Non-pigmented ciliary epithelial cell (primary cell): ENCODE data around the gene RASL10A.

Experiments
- DNase-seq: peaks from one replicate; pipeline ENCODE4 v3.0.0-alpha.2; 2010; ENCODE audit warnings: low read depth

RASL10A gene

GRCh38 chr22:29302681-29303465, 12.6 kb downstream of the RASL10A start:
- no peak for DNase-seq

GRCh38 chr22:29302402-29302680, 13.2 kb downstream of the RASL10A start:
- no peak for DNase-seq

DNA sequence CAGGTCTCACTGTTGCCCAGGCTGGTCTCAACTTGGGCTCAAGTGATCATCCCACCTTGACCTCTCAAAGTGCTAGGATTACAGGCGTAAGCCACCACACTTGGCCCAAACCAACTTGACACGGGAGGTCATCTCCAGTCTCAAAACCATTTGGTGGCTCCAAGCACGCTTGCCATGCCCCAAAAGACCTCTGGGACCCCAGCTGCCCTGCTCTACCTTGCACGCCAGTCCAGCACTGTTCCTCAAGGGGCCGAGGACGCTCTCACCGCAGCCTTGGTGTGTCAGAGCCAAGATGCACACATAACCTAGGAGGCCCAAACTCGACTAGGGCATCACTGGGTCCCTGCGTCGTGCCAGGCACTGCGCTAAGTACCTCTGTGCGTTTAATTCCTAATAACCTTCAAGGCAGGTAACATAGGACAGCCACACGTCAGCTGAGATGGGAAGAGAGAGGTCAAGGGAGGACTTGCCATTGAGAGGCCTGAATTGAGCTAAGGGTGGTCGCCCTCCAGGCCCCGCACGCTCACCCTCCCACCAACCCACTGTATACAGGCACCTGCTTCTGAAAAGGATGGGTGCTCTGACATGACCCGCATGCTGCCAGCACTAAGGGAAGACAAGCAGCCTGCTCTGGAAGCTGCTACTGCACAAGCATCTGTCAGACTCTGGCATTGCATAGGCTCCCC, 13.6 kb downstream of the RASL10A start:
- DNase-seq: no peak

- DNase-seq: no peak
These were observed 14.5 kb downstream of the RASL10A start for GRCh38 chr22:29300807-29301601.

DNA sequence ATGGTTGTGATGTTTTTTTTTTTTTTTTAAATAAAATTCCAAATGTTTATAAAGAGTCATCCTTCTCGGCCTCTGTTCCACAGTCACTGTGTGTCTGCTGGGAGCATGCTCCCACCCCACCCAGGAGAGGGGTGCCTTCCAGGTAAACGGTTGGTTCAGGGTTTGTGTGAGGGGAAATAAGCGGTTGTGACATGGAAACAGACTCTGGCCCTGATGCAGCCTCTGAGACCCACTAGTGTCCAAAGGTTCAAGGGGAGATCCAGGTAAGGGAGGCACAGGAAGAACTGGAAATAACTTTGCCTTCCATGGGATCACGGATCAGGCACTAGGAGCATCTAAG, 15.1 kb downstream of the RASL10A start:
- no peak for DNase-seq

DNA sequence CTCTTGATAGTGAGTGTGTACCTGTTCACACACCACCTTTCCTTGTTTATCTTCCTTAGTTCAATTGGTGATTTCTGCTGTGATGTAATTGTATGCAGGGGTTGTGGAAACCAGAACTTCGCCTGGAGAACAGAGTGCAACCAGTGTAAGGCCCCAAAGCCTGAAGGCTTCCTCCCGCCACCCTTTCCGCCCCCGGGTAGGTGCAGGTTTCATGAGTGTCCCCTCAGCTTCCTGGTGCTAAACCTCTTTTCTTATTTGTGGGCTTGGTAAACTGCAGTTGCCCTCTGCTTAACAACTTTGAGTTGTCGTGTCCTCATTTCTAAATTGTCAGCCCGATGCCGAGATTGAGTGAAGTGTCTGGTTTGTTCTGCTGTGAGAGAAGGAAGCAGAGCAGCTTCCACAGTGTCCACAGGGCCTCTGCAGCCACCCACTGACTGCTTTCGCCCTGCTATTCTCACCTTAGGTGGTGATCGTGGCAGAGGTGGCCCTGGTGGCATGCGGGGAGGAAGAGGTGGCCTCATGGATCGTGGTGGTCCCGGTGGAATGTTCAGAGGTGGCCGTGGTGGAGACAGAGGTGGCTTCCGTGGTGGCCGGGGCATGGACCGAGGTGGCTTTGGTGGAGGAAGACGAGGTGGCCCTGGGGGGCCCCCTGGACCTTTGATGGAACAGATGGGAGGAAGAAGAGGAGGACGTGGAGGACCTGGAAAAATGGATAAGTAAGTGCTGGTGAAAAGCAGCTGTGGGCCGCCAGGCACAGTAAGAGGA, 16.2 kb downstream of the RASL10A start:
- DNase-seq: no peak

DNA sequence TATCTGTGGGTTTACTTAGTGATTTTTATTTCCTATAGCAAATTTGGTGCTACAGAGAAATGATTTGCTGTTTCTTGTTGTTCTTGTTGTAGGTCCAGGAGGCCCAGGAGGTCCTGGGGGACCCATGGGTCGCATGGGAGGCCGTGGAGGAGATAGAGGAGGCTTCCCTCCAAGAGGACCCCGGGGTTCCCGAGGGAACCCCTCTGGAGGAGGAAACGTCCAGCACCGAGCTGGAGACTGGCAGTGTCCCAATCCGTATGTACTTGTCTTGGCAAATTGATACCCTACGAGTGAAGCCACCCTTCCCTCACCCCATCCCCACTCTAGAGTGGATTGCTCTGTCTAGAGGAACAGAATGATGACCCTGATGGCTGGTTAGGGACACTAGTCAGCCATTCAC, 16.9 kb downstream of the RASL10A start:
- DNase-seq: no peak

DNA sequence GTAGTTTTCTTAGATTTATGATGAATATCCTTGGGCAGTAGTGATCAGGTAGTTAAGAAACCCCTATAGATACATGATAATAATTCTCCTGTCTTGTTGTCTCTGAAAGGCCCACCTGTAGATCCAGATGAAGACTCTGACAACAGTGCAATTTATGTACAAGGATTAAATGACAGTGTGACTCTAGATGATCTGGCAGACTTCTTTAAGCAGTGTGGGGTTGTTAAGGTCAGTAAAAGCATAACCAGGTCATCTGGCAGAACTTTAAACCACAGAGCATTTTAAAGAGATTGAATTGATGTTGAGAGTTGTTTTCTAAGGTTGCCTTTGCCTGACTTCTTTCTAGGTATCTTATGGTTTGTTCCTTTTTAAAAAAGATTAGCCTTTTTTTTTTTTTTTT, 23.1 kb downstream of the RASL10A start:
- DNase-seq: no peak

DNA sequence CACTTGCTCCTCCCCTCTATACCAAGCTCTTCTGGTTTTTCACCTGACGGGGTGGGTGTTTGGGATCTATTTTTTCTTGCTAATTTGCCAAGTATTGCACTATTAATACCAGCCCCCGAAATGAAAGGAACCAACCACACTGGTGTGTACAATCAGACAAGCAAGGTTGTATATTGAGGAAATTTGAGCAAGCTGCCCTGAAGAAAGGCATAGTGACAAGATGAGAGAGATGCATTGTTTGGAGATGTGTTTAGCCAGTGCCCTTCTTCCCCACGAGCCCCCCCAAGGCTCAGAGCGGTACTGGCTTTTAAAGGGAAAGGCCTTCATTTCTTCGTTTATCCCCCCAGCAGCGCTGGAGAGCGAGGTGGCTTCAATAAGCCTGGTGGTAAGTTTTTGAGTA, 24.3 kb downstream of the RASL10A start:
- DNase-seq: no peak

GRCh38 chr22:29290061-29290460, 25.4 kb downstream of the RASL10A start:
- no peak for DNase-seq

GRCh38 chr22:29288837-29289236, 26.7 kb downstream of the RASL10A start:
- no peak for DNase-seq

GRCh38 chr22:29284196-29284595, 31.3 kb downstream of the RASL10A start:
- no peak for DNase-seq

DNA sequence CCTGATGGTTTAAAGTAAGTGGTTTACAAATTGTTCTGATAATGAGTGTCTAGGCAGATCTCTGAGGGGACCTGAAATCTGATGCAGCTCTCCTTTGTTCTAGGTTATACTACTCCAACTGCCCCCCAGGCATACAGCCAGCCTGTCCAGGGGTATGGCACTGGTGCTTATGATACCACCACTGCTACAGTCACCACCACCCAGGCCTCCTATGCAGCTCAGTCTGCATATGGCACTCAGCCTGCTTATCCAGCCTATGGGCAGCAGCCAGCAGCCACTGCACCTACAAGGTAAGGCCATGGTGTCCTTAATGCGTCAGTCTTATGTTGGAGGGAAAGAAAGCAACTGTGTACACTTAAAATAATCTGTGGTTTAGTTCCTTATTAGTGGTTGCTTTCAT, 37.6 kb downstream of the RASL10A start:
- DNase-seq: no peak

DNA sequence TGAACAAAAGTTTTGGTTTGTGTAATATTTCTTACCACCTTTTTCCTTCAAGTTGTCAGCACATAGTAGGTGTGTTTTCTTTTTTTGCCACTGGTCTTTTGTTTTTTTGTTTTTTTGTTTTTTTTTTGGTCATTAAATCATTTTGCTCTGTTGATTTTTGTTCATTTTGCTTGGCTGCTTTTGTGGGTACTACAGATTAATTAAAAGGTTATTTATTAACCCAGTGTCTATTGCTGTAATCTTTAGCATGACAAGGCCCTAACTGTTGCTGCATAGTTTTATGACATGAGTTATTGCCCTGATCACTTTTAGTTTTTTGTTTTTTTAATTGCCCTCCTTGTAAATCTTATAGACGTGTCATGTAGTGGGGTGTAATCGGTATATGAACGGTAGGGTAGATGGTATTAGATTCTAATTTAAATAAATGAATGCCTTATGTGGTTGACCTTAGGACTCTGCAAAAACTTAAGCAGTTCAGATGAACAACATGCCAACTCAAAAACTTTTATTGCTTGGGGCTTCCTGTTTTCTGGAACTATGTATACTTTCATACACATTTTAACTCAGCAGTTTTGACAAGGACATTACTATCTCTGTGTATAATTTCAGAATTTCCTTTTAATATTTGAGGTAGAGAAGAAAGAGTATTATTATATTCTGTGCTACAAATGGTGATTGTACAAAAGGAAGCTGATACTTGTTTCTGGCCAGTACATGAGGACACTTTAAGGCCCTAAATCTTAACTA, 39.5 kb downstream of the RASL10A start:
- no peak for DNase-seq

GRCh38 chr22:29275167-29275566, 40.3 kb downstream of the RASL10A start:
- no peak for DNase-seq

- DNase-seq: no peak
These were observed 42.9 kb downstream of the RASL10A start for GRCh38 chr22:29272624-29273023.

DNA sequence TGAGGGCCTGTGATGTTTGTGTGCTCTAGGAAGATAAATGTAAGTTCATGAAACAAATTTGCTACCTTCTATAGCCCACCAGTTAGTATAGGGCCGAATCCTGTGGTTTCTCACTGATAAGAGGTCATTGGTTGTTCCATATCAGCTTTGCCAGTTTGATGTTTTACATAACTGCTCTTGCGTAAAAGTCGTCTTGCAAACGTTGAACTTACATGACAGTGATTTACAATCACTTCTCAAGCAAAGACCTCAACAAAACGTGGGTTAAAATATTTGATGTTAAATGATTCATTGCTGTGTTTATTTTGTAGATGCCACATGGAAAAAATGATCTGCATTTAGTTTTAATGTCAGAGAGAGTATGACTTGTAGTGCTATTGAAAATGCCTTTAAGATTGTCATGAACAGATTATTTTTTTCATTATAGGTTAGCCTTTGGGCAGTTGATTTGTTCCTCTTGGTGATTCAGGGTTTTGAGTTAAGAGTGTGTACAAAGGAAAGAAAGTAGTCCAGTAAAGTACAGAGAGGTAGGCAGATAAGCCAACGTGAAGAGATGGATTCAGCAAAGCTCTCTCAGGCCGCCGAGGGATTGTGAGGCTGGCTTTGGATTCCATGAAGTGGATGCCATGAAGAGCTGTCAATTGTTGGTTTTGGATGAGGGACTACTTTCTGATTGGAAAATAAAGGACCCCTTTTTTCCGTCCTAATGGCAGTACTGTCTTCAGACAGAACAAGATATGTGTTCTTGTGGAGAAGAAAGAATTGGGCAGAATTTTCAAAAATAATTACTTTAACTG, 44.8 kb downstream of the RASL10A start:
- no peak for DNase-seq

DNA sequence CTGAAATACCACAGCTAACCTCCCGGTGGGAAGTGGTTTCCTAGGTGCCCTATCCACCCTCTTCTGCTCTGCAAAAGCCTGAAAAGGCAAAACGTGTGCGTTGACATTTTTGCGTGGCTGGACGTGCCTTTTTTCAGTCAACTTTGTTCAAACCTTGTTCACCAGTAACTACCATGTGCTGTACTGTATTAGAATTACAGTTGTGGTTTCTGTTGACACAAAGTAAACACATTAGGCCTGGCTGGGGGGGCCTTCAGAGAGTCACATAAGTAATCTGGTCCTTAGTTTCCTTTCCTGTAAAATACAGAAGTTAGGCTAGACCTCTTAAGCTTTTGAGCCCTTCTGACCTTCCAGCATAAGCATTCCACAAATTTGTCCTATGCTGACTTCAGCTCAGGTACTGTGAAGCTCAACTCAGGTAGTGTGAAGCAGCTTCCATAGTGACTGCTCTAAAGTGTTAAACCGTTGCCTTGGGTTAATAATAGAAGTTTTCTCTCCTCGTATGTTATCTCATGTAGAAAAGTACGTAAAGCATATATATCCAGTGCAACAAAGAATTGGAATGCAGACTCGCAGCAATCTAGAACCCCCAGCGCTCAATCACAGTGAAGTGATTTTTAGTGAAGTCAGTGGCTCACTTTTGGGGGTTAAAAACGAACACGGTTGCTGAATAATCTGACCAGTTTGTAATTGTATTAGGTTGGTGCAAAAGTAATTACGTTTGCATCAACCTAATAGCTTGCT, 45.6 kb downstream of the RASL10A start:
- no peak for DNase-seq

- DNase-seq: no peak
These were observed 46.3 kb downstream of the RASL10A start for GRCh38 chr22:29269230-29269604.

DNA sequence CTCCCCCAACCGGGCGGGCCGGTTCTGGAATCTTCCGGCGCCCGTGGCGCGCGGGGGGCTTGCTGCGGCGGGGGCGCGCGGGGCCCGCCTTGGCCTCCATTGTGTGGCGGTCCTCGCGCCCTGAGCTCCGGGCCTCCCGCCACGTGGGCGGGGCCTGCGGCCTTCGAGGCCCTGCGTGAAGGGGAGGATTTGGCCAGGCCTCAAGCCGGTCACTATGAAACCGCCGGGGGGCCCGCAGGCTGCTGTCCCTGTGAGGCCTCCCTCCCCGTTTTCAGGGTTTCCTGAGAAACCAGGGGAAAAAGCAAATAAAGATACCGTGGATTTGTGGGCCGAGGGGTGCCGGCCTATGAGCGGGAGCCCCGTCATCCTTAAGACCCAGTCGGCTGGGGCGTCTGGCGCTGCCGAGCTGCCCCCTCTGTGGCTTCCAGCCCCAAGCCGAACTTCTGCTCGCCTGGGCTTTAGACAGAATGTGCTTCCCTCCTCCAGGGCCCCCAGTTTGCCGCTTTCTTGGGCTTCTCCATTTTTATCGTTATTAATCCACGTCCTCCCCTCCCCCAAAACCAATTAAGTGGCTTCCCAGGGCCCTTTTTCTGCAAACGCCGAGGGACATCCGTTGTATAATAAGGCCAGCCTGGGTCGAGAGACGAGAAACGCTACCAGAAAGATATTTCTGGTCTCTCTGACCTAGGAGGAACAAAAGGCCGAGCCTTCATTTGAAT, 46.8 kb downstream of the RASL10A start:
- no peak for DNase-seq
